Progenitor cell of endocrine pancreas (in vitro differentiated cells): Measurements from ENCODE around the gene RUNX2. TPM values are rescaled to one million over a fixed set of nuclear protein-coding genes. Genes with fewer than 3 reads are reported as not detected.

Source experiments
- DNase-seq: peaks from one replicate; pipeline ENCODE4 v3.0.0; 2021; ENCODE audit warnings: low spot score; ENCODE audit not compliant: unreplicated experiment
- H3K27ac Mint-ChIP-seq: 2 replicates; pipeline ENCODE4 v1.8.0; 2021; ENCODE audit warnings: mild to moderate bottlenecking, moderate library complexity, mixed read lengths
- H3K27me3 Mint-ChIP-seq: 2 replicates; pipeline ENCODE4 v1.8.0; 2021; ENCODE audit warnings: mixed read lengths
- H3K36me3 Mint-ChIP-seq: 2 replicates; pipeline ENCODE4 v1.8.0; 2022; ENCODE audit warnings: mixed read lengths; ENCODE audit not compliant: insufficient read depth
- H3K4me1 Mint-ChIP-seq: 2 replicates; pipeline ENCODE4 v1.8.0; 2021; ENCODE audit warnings: low read depth, mixed read lengths
- H3K4me3 Mint-ChIP-seq: 2 replicates; pipeline ENCODE4 v1.8.0; 2021; ENCODE audit warnings: low read depth, mild to moderate bottlenecking, moderate library complexity, mixed read lengths
- H3K9me3 Mint-ChIP-seq: 2 replicates; pipeline ENCODE4 v1.8.0; 2021; ENCODE audit warnings: low read depth, mixed read lengths
- total RNA-seq: library from RNA; stranded (reverse); gene quantifications from 2 replicates; pipeline ENCODE4 v1.2.1, GENCODE V29; 2021
- TF ChIP-seq, protein P1 (sequence below): fragments of 200-600 bp; sonication (generic); IDR thresholded peaks from one replicate; pipeline ENCODE4 v1.5.0; 2021; ENCODE audit warnings: antibody characterized with exemption, mild to moderate bottlenecking; ENCODE audit not compliant: unreplicated experiment

Gene RUNX2
- total RNA-seq, 1 donor from 2014 or later, result 0.46 TPM

DNA sequence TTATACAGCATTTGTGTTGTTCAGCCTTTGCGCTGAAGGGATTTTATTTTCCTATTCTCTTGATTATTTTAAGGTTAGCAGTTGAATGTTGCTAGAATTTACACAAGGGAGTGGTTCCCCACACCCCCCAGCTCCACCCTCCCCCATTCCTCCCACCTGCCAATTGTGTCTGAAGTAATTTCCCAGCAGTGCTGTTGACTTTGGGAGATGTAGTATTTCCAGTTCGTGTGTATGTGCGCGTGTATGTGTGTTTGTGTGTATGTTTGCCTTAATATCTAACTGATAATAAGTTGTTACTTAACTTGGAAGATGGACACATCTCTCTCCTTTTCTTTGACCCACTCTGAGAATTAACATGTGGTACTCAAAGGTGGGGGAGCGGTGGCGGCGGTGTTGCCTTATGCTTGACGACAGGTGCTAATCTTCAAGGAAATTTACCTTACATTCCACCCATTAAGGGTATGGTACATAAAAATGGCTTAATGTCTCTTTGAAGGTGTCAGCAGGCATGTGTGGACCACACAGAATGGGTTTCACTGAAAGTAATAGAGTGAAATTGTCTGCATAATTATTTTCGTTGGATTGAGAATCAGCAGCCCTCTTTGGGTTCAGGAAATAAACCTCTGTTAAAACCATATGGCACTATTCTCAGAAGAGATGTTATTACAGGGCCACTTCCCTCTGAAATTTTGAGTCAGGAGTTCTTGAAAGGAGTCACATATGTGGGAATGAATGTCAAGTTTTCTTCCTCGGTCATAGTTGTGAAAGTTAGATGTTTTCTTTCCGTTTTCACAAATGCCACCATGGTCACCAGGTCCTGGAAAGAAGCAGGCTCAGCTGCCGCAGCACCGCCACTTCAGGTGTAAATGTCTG lies 145.2 kb downstream of the RUNX2 start:
- H3K36me3 Mint-ChIP-seq, result no peaks in the 10 kb centered on the region
- H3K4me1 Mint-ChIP-seq, result peaks cover 19% of the 10 kb centered on the region
- no peaks in the 10 kb centered on the region for H3K27me3 Mint-ChIP-seq
- TF ChIP-seq, protein P1, sequence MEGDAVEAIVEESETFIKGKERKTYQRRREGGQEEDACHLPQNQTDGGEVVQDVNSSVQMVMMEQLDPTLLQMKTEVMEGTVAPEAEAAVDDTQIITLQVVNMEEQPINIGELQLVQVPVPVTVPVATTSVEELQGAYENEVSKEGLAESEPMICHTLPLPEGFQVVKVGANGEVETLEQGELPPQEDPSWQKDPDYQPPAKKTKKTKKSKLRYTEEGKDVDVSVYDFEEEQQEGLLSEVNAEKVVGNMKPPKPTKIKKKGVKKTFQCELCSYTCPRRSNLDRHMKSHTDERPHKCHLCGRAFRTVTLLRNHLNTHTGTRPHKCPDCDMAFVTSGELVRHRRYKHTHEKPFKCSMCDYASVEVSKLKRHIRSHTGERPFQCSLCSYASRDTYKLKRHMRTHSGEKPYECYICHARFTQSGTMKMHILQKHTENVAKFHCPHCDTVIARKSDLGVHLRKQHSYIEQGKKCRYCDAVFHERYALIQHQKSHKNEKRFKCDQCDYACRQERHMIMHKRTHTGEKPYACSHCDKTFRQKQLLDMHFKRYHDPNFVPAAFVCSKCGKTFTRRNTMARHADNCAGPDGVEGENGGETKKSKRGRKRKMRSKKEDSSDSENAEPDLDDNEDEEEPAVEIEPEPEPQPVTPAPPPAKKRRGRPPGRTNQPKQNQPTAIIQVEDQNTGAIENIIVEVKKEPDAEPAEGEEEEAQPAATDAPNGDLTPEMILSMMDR, result no peak
- no peak overlapping the region for H3K27ac Mint-ChIP-seq
- no peaks in the 10 kb centered on the region for H3K9me3 Mint-ChIP-seq
- no peak overlapping the region for H3K4me3 Mint-ChIP-seq
- DNase-seq, result no peak

DNA sequence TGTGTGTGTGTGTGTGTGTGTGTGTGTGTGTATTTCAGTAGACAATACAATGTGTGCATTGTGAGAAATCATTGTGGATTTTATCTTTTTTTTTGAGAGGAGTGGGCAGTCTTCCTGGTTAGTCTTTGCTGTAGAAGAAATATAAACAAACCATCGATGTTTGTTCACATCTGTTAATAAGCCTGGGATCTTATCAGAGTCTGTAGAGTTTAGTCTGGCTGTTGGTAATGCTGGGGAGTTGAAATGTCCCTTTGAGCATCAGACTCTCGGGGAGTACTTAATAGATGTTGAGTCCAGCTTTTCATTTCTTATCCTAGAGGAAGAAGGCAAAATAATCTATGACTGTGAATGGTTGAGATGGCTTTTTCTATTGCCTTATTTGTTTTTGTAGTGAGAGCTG lies 146.2 kb downstream of the RUNX2 start:
- H3K9me3 Mint-ChIP-seq, result no peaks in the 10 kb centered on the region
- no peak overlapping the region for H3K4me3 Mint-ChIP-seq
- H3K36me3 Mint-ChIP-seq, result no peaks in the 10 kb centered on the region
- TF ChIP-seq, protein P1, result no peak
- no peak for DNase-seq
- no peak overlapping the region for H3K27ac Mint-ChIP-seq
- H3K4me1 Mint-ChIP-seq, result peaks cover 19% of the 10 kb centered on the region
- H3K27me3 Mint-ChIP-seq, result no peaks in the 10 kb centered on the region

DNA sequence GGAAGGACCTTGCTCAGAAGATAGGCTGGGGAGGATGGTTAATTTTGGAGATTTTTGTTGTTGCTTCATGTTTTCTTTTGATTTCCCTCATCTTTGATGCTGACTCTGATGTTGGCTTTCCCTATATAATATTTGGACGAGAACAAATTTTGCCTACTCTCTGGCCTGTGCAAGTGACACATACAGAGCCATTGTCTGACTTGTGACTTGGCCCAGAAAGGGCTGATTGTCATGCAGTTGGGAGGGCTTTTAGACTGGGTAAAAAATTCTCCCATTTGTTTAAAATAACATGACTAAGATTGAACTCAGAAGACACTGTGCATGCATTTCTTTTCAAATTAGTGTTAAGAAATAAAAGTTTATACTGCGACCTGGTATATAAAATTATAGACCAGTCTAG lies 148.2 kb downstream of the RUNX2 start:
- Mint-ChIP-seq H3K9me3 (no peaks in the 10 kb centered on the region), H3K36me3 (no peaks in the 10 kb centered on the region), H3K27ac (no peak overlapping the region), H3K4me1 (peaks cover 22% of the 10 kb centered on the region), H3K4me3 (no peak overlapping the region), H3K27me3 (peaks cover 7% of the 10 kb centered on the region)
- DNase-seq, result no peak
- TF ChIP-seq, protein P1, result no peak

DNA sequence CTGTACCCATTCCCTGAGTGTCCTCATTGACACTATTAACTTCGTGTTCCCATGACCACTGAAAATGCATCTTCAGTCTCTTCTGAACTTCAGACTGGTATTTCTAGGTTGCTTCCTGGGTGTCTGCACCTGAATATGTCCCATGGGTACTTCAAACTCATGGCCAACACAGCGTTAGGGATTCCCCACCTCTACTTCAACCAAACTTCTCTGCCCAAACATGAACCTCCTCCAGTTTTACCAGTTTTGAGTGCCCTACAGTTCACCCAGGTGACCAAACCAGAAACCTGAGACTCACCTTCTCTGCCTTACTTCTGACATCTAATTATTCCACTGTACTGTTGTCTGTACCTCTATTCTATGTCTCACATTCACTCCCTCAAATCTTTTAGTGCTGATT lies 149.1 kb downstream of the RUNX2 start:
- no peak overlapping the region for H3K4me3 Mint-ChIP-seq
- TF ChIP-seq, protein P1, result no peak
- no peaks in the 10 kb centered on the region for H3K36me3 Mint-ChIP-seq
- H3K9me3 Mint-ChIP-seq, result no peaks in the 10 kb centered on the region
- no peak overlapping the region for H3K27ac Mint-ChIP-seq
- H3K27me3 Mint-ChIP-seq, result peaks cover 11% of the 10 kb centered on the region
- DNase-seq, result no peak
- H3K4me1 Mint-ChIP-seq, result peaks cover 22% of the 10 kb centered on the region

DNA sequence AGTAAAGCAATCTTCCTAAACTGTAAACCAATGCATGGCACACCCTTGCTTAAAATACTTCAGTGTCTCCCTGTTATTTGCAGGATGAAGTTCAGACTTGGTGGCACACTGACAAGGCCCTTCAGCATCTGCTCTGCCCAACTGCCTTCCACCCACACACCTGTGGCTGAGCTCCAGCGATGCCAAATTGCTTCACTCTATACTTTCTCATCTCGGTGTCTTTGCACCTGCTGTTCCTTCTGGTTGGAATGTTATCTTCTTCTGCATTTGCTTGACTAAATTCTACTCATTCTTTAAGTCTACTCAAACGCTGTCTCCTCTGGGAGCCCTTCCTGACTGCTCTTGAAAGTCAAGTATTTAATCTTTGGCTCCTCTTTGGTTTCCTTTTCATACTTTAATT lies 149.7 kb downstream of the RUNX2 start:
- H3K36me3 Mint-ChIP-seq, result no peaks in the 10 kb centered on the region

More for the DNA sequence above, 149.7 kb downstream of the RUNX2 start:
- no peak for DNase-seq
- Mint-ChIP-seq H3K9me3 (no peaks in the 10 kb centered on the region), H3K27ac (no peak overlapping the region), H3K4me3 (no peak overlapping the region), H3K4me1 (peaks cover 19% of the 10 kb centered on the region), H3K27me3 (peaks cover 12% of the 10 kb centered on the region)
- TF ChIP-seq, protein P1, result no peak
